Smooth muscle cell (in vitro differentiated cells): ENCODE data around the gene ARPC5L. TPM values are rescaled to one million over a fixed set of nuclear protein-coding genes. Genes with fewer than 3 reads are reported as not detected.

Source experiments
- polyA plus RNA-seq: library from polyadenylated mRNA; unstranded; fragments of >200 nt; fragmentation: Nextera tagmentation; extraction: Ambion mirVana; gene quantifications from 2 replicates; pipeline ENCODE4 v1.2.1, GENCODE V29; 2016
- small RNA-seq: library from RNA; depleted of rRNA; stranded (forward); fragments of <200 nt; gene quantifications from one replicate; pipeline ENCODE3, GENCODE V24; 2014
- total RNA-seq: library from RNA; depleted of rRNA; stranded (reverse); fragments of >200 nt; gene quantifications from 2 replicates; pipeline ENCODE4 v1.2.3, GENCODE V29; 2014

The ARPC5L gene
- total and polyA plus RNA-seq, 2 experiments from 2014 or later, result 20.9 to 69.8 TPM

Small RNA genes within 50 kb of the gene (small RNA-seq; reads per million reads assigned to genes)
- not detected for gene RNU4-82P

Other genes with a start within 250 kb of the ARPC5L start
- 0.31 and 1.5 TPM in 2 replicates for gene NR6A1, start 90.8 kb upstream of the ARPC5L start, total RNA-seq
- 0.17 and 0.28 TPM in 2 replicates for gene NR6A1, start 90.8 kb upstream of the ARPC5L start, polyA plus RNA-seq
- 6.6 and 17.0 TPM in 2 replicates for gene OLFML2A, start 85.0 kb upstream of the ARPC5L start, total RNA-seq
- 3.5 and 11.2 TPM in 2 replicates for gene OLFML2A, start 85.0 kb upstream of the ARPC5L start, polyA plus RNA-seq
- not detected in 2 replicates for gene WDR38, start 8.7 kb upstream of the ARPC5L start, total RNA-seq
- 0.41 TPM in 1 of 2 replicates, not detected in the other for gene WDR38, start 8.7 kb upstream of the ARPC5L start, polyA plus RNA-seq
- gene RPL35, start 173 bp upstream of the ARPC5L start, total RNA-seq, result 1,579 and 1,932 TPM in 2 replicates
- gene RPL35, start 173 bp upstream of the ARPC5L start, polyA plus RNA-seq, result 1,321 and 1,396 TPM in 2 replicates
- 11.0 and 11.2 TPM in 2 replicates for gene GOLGA1, start 79.0 kb downstream of the ARPC5L start, total RNA-seq
- gene GOLGA1, start 79.0 kb downstream of the ARPC5L start, polyA plus RNA-seq, result 6.8 and 12.4 TPM in 2 replicates